ENCODE data around the gene CTNNA2.
A peak's percentile ranks its signal among the peaks of the same experiment; 100 is the strongest.

The CTNNA2 gene

DNA sequence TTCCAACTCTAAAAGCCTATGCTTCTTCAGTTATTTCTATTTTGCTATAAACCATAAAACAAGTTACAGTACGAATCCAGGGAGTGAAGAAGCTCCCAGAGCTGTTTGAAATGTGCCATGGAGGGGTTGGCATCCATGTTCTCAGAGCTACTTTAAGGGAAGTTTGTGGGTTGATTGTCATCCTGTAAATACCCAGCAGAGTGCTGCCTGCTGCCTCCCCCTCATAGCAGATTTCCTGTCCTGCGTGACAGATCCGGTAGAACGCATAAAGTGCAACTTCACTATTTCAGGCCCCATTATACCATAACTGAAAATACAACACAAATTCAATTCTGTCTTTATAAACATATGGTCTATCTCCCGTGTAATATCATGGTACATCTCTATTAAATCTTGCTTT lies 114.4 kb downstream of the CTNNA2 start:
- DNase-seq: no peak
- TF ChIP-seq, protein P1, sequence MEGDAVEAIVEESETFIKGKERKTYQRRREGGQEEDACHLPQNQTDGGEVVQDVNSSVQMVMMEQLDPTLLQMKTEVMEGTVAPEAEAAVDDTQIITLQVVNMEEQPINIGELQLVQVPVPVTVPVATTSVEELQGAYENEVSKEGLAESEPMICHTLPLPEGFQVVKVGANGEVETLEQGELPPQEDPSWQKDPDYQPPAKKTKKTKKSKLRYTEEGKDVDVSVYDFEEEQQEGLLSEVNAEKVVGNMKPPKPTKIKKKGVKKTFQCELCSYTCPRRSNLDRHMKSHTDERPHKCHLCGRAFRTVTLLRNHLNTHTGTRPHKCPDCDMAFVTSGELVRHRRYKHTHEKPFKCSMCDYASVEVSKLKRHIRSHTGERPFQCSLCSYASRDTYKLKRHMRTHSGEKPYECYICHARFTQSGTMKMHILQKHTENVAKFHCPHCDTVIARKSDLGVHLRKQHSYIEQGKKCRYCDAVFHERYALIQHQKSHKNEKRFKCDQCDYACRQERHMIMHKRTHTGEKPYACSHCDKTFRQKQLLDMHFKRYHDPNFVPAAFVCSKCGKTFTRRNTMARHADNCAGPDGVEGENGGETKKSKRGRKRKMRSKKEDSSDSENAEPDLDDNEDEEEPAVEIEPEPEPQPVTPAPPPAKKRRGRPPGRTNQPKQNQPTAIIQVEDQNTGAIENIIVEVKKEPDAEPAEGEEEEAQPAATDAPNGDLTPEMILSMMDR (IDR thresholded peaks at IDR 0.05; ENCODE audit: low read depth, low read length, missing control alignments): no peak
- H3K4me3 ChIP-seq (ENCODE audit: low read depth, low read length): no peak overlapping the region
- in situ Hi-C loops (cut with HindIII; ENCODE audit: low pct_ligation_motif_present, low sequenced_read_pairs): no loop called here
- H3K27ac ChIP-seq: no peak overlapping the region
- H3K36me3 ChIP-seq (replicated peaks): no peaks in the 10 kb centered on the region
- no peaks in the 10 kb centered on the region for H3K27me3 ChIP-seq (replicated peaks)

DNA sequence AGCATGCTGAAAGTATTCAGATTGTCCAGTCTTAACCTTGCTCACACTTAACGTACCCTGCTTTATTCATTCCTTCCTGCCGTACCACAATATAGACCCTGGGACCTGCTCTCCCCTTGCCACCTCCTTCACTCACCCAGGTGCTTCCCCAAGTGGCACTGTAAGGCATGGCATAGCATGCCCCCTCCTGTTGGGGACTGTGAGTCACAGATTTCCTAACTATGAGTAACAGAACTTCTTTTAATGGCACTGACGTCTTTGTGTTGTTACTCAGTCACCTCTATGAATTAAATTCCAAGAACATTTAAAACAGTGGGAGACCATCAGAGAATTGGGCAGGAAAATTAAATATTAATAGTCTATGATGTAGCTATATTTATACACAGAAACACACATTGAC lies 117.2 kb downstream of the CTNNA2 start:
- TF ChIP-seq, protein P1 (IDR thresholded peaks at IDR 0.05; ENCODE audit: low read depth, low read length, missing control alignments): peak; percentile 46
- Histone ChIP-seq H3K27ac (no peak overlapping the region), H3K36me3 (replicated peaks) (no peaks in the 10 kb centered on the region), H3K27me3 (replicated peaks) (no peaks in the 10 kb centered on the region), H3K4me3 (ENCODE audit: low read depth, low read length) (no peak overlapping the region)
- in situ Hi-C loops (cut with HindIII; ENCODE audit: low pct_ligation_motif_present, low sequenced_read_pairs): no loop called here
- DNase-seq: no peak

DNA sequence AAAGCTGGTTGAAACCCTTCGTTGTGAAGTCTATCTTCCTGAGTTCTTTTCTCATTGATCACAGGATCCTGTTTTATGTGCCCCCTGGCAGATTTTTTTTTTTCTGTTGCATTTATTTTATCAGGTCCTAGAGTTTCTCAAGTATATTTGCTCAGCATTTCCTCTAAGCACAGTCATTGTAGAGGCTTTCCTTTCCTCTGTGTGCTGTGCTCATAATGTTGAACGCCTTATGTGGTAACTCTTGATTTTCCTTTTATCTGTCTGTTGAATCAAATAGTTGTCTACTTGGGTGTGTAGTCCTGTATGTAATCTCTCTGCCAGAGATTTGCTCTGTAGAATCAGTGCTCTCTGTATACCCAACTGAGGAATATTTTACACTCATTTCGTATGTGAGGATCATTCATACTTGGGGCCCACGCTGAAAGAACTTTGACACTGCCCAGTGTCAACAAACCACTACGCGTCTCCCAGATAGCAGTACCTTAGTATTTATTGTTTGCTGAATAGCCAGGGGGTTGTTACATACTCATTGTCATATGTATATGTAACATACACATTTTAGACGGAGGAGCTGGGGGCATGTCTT lies 118.2 kb downstream of the CTNNA2 start:
- TF ChIP-seq, protein P1 (IDR thresholded peaks at IDR 0.05; ENCODE audit: low read depth, low read length, missing control alignments): no peak
- Histone ChIP-seq H3K27ac (no peak overlapping the region), H3K4me3 (ENCODE audit: low read depth, low read length) (no peak overlapping the region), H3K27me3 (replicated peaks) (no peaks in the 10 kb centered on the region), H3K36me3 (replicated peaks) (no peaks in the 10 kb centered on the region)
- in situ Hi-C loops (cut with HindIII; ENCODE audit: low pct_ligation_motif_present, low sequenced_read_pairs): no loop called here
- no peak for DNase-seq

DNA sequence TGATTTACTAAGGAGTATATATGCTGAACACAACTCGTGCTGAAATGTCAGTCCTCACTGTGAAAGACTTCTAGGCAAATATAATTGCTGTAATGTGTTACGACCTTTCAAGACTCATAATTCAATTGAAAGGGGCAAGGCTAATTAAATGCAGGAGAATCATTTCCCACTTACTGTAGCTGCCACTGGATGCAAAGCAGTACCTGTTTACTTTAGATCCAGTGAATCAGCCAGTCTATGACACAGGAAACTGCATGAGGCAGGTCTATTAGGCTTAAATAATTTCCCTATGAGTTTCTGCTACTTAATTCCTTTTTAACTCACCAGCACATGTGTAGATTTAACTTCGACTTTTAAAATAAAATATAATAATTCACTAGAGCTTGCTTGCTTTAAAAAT lies 125.6 kb downstream of the CTNNA2 start:
- TF ChIP-seq, protein P1 (IDR thresholded peaks at IDR 0.05; ENCODE audit: low read depth, low read length, missing control alignments): no peak
- DNase-seq: no peak
- Histone ChIP-seq H3K36me3 (replicated peaks) (no peaks in the 10 kb centered on the region), H3K27ac (no peak overlapping the region), H3K4me3 (ENCODE audit: low read depth, low read length) (no peak overlapping the region), H3K27me3 (replicated peaks) (no peaks in the 10 kb centered on the region)
- in situ Hi-C loops (cut with HindIII; ENCODE audit: low pct_ligation_motif_present, low sequenced_read_pairs): no loop called here

DNA sequence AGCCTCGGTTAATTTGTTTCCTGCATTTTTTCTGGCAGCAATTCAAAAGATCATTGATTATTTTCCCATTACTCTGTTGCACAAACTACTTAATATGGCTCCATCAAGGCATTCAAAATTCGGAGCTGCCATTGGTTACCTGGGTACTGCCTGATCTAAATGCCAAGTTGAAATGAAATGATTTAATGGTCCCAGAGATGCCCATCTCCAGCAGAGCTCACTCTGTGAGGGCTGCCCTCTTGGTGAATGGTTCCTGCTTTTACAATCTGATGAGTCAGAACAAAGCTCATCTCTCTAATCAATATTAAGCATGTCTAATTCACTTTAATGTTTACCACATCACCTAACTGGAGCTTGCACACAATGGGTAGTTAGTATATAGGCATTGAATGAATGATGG lies 126.1 kb downstream of the CTNNA2 start:
- Histone ChIP-seq H3K4me3 (ENCODE audit: low read depth, low read length) (no peak overlapping the region), H3K36me3 (replicated peaks) (no peaks in the 10 kb centered on the region), H3K27ac (no peak overlapping the region), H3K27me3 (replicated peaks) (no peaks in the 10 kb centered on the region)
- TF ChIP-seq, protein P1 (IDR thresholded peaks at IDR 0.05; ENCODE audit: low read depth, low read length, missing control alignments): no peak
- in situ Hi-C loops (cut with HindIII; ENCODE audit: low pct_ligation_motif_present, low sequenced_read_pairs): no loop called here
- no peak for DNase-seq

DNA sequence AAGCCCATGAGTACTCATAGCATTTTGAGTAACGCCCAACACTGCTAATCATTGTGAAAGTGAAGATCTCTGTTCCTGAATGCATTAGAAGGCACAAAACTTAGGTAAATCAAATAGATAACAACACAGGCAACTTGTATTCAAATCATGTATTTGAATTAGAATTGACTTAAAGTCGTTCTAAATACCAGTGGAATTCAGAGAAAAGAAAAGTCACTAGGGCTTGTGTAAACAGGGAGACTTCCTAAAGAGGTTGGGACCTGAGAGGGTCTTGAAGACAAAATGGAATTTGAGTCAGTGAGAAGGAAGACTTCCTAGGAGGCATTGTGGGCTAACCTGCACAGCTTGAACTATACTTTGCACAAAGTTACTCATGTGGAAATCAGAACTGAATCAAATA lies 127.2 kb downstream of the CTNNA2 start:
- H3K36me3 ChIP-seq (replicated peaks): no peaks in the 10 kb centered on the region
- in situ Hi-C loops (cut with HindIII; ENCODE audit: low pct_ligation_motif_present, low sequenced_read_pairs): no loop called here
- no peak overlapping the region for H3K4me3 ChIP-seq (ENCODE audit: low read depth, low read length)
- no peak overlapping the region for H3K27ac ChIP-seq
- TF ChIP-seq, protein P1 (IDR thresholded peaks at IDR 0.05; ENCODE audit: low read depth, low read length, missing control alignments): no peak
- H3K27me3 ChIP-seq (replicated peaks): no peaks in the 10 kb centered on the region
- no peak for DNase-seq

Data from brain microvascular endothelial cell (primary cell).